Upper lobe of right lung (tissue), 1 donor: Measurements from ENCODE around the gene RINT1. TPM values are rescaled to one million over a fixed set of nuclear protein-coding genes. Genes with fewer than 3 reads are reported as not detected.

ENCODE experiments used
- ATAC-seq: fragments of 200-7000 bp; cut with Tn5 transposase; one replicate; pipeline ENCODE4 v1.9.1; 2020; ENCODE audit warnings: mild to moderate bottlenecking, moderate library complexity
- DNase-seq: peaks from one replicate; pipeline ENCODE4 v3.0.0-alpha.2; 2020
- H3K27ac ChIP-seq: fragments of 200-600 bp; one replicate; pipeline ENCODE4 v1.8.0; 2022
- H3K27me3 ChIP-seq: fragments of 200-600 bp; one replicate; pipeline ENCODE4 v1.8.0; 2022; ENCODE audit warnings: mild to moderate bottlenecking
- H3K36me3 ChIP-seq: fragments of 200-600 bp; one replicate; pipeline ENCODE4 v1.8.0; 2022
- H3K4me1 ChIP-seq: fragments of 200-600 bp; one replicate; pipeline ENCODE4 v1.8.0; 2022
- H3K4me3 ChIP-seq: fragments of 200-600 bp; one replicate; pipeline ENCODE4 v1.8.0; 2022; ENCODE audit warnings: mild to moderate bottlenecking
- H3K9me3 ChIP-seq: fragments of 200-600 bp; one replicate; pipeline ENCODE4 v1.8.0; 2022
- intact Hi-C: fragments of 100-400 bp; cut with DNase I; formaldehyde crosslinking; loops from one replicate; pipeline ENCODE4 v1.11.0; 2022
- total RNA-seq: library from RNA; stranded (reverse); fragmentation: NEBNext Ultra II Directional; extraction: Animal tissue kit (Norgen Biotek cat#: 25700); gene quantifications from one replicate; pipeline ENCODE4 v1.2.1, GENCODE V29; 2021
- TF ChIP-seq, protein P1 (sequence below): fragments of 200-600 bp; IDR thresholded peaks from one replicate; pipeline ENCODE4 v1.8.0; 2022; ENCODE audit warnings: antibody characterized with exemption
- donor health status: DM: no; HTN: yes; CAD: no; lungs with severe emphysema.

The RINT1 gene
- total RNA-seq, 1 donor from 2014 or later, result 14.8 TPM

DNA sequence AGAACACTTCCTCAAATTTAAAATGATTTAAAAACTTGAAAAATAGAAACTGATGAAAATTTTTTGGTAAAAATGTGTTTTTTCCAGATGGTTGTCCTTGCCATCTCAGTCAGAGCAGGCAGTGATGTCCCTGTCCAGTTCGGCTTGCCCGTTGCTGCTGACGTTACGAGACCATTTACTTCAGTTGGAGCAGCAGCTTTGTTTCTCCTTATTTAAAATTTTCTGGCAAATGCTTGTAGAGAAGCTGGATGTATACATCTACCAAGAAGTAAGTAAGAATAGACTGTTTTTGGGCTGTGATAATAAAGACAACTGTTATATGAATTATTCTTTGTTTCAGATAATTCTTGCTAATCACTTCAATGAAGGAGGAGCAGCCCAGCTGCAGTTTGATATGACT, 33.2 kb downstream of the RINT1 start:
- TF ChIP-seq, protein P1, sequence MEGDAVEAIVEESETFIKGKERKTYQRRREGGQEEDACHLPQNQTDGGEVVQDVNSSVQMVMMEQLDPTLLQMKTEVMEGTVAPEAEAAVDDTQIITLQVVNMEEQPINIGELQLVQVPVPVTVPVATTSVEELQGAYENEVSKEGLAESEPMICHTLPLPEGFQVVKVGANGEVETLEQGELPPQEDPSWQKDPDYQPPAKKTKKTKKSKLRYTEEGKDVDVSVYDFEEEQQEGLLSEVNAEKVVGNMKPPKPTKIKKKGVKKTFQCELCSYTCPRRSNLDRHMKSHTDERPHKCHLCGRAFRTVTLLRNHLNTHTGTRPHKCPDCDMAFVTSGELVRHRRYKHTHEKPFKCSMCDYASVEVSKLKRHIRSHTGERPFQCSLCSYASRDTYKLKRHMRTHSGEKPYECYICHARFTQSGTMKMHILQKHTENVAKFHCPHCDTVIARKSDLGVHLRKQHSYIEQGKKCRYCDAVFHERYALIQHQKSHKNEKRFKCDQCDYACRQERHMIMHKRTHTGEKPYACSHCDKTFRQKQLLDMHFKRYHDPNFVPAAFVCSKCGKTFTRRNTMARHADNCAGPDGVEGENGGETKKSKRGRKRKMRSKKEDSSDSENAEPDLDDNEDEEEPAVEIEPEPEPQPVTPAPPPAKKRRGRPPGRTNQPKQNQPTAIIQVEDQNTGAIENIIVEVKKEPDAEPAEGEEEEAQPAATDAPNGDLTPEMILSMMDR, result no peak
- ATAC-seq (no peak), DNase-seq (no peak)
- no peaks in the 10 kb centered on the region for H3K27me3 ChIP-seq
- no peaks in the 10 kb centered on the region for H3K4me1 ChIP-seq
- no peak overlapping the region for H3K4me3 ChIP-seq
- intact Hi-C loops, result no loop called here
- H3K9me3 ChIP-seq, result no peaks in the 10 kb centered on the region
- no peak overlapping the region for H3K27ac ChIP-seq
- peaks cover 77% of the 10 kb centered on the region for H3K36me3 ChIP-seq

DNA sequence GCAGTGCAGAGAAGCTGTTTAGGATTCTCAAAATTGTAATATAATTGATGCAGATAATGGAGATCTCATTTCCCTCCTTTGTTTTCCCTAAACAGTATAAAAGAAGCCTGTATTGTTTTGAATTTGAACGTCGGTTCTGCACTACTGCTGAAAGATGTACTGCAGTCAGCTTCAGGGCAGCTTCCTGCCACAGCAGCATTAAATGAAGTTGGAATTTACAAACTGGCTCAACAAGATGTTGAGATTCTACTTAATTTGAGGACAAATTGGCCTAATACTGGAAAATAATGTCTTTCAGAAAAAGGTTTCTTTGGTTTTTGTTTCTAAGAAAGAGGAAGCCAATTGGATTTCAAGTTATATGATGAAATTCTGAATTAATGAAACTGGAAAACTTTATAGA, 35.0 kb downstream of the RINT1 start:
- DNase-seq (no peak), ATAC-seq (no peak)
- Histone ChIP-seq H3K4me3 (no peak overlapping the region), H3K36me3 (peaks cover 58% of the 10 kb centered on the region), H3K4me1 (no peaks in the 10 kb centered on the region), H3K27me3 (no peaks in the 10 kb centered on the region), H3K27ac (no peak overlapping the region), H3K9me3 (no peaks in the 10 kb centered on the region)
- TF ChIP-seq, protein P1, result no peak
- intact Hi-C loops, result no loop called here

DNA sequence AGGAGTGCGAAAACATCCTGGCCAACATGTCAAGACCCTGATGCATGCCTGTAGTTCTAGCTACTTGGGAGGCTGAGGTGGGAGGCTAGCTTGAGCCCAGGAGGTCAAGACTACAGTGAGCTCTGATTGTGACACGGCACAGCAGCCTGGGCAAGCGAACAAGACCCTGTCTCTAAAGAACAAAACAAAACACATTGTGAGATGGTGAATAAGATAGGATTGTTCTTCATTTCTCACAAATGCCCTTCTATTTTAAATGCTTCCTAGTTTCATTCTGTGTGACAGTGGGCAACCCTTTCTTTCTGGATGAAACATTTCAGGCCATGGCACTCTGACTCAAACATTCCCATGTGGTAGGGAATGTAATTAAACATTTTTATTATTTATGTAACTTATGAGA, 35.8 kb downstream of the RINT1 start:
- TF ChIP-seq, protein P1, result no peak
- intact Hi-C loops, result no loop called here

DNA sequence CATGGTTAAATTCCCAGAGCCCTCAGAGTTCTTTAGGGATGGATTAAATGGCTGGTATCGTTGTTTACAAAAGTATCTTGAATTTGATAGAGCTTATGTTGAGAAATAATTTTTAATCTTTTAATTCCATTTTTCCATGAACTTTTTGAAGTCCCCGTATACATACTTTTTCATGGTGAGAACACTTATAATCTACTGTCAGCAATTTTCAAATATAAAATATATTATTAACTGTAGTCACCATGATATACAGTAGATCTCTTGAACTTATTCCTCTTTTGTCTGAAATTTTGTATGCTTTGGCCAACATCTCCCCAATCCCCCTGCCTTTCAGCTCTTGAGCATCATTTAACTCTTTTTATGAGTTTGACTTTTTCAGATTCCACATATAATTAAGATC, 39.9 kb downstream of the RINT1 start:
- Histone ChIP-seq H3K27me3 (no peaks in the 10 kb centered on the region), H3K9me3 (no peaks in the 10 kb centered on the region), H3K27ac (no peak overlapping the region), H3K36me3 (peaks cover 22% of the 10 kb centered on the region), H3K4me3 (no peak overlapping the region), H3K4me1 (no peaks in the 10 kb centered on the region)
- intact Hi-C loops, result no loop called here
- DNase-seq (no peak), ATAC-seq (no peak)
- TF ChIP-seq, protein P1, result no peak

More for the DNA sequence above, 35.8 kb downstream of the RINT1 start:
- DNase-seq (no peak), ATAC-seq (no peak)
- Histone ChIP-seq H3K27ac (no peak overlapping the region), H3K27me3 (no peaks in the 10 kb centered on the region), H3K9me3 (no peaks in the 10 kb centered on the region), H3K4me1 (no peaks in the 10 kb centered on the region), H3K36me3 (peaks cover 54% of the 10 kb centered on the region), H3K4me3 (no peak overlapping the region)

DNA sequence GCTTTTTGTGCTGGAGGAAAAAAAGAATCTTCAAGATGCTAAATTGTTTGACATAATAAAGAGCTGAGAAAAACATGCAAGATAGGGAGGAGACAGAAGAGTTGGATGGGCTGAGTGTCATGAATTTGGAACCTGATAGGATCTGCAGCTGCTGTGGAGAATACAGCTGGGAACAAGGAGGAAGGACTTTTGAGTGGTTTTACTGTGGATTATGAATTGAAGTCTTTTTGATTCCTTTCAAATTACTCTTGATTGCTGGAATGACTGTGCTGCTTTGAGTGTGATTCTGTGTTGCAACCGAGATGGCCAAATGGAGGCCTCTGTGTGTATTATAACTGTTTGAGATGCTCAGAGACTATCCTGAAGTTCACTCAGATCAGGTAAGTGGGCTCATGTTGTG, 45.2 kb downstream of the RINT1 start:
- ATAC-seq (no peak), DNase-seq (no peak)
- Histone ChIP-seq H3K9me3 (no peaks in the 10 kb centered on the region), H3K36me3 (no peaks in the 10 kb centered on the region), H3K27me3 (peaks cover 7% of the 10 kb centered on the region), H3K4me1 (peaks cover 4% of the 10 kb centered on the region), H3K27ac (no peak overlapping the region), H3K4me3 (no peak overlapping the region)
- intact Hi-C loops, result no loop called here
- TF ChIP-seq, protein P1, result no peak

DNA sequence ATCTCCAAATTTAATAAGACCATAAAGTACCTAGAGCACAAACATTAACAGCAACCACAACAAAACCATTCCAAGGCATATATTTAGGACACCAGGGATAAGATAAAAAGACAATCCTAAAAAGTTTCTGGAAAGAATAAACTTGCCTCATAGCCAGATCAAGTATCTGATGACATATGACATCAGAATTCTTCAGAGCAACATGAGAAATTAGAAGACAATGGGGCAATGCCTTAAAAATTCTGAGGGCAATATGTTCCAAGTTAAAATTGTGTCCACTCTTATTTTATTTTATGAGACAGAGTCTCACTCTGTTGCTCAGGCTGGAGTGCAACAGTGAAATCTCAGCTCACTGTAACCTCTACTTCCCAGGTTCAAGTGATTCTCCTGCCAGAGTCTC, 46.5 kb downstream of the RINT1 start:
- DNase-seq (no peak), ATAC-seq (no peak)
- Histone ChIP-seq H3K9me3 (no peaks in the 10 kb centered on the region), H3K36me3 (no peaks in the 10 kb centered on the region), H3K4me1 (peaks cover 4% of the 10 kb centered on the region), H3K27ac (no peak overlapping the region), H3K4me3 (no peak overlapping the region), H3K27me3 (peaks cover 11% of the 10 kb centered on the region)
- intact Hi-C loops, result no loop called here
- TF ChIP-seq, protein P1, result no peak
